H1 (cell line): ENCODE measurements around the gene CPA2. TPM values are rescaled to one million over a fixed set of nuclear protein-coding genes. Genes with fewer than 3 reads are reported as not detected.

Experiments used
- CTCF ChIP-seq, 3 experiments: IDR thresholded peaks; 1 replicate in 2 of 3; 2 replicates in 1 of 3; pipeline versions ENCODE4 v1.5.1 to v1.6.1; 2011; ENCODE audit warnings: low read length in 3 of 3, mild to moderate bottlenecking in 3 of 3, inconsistent platforms in 2 of 3, low read depth in 1 of 3, moderate library complexity in 1 of 3; ENCODE audit not compliant: insufficient read depth in 1 of 3; ENCODE audit errors: control extremely low read depth in 1 of 3
- polyA plus RNA-seq, 7 experiments: library from polyadenylated mRNA; depleted of rRNA in 3 of 7; stranded (reverse) in 5 of 7; unstranded in 2 of 7; fragments of >200 nt in 5 of 7; fragments of 200-250 nt in 2 of 7; gene quantifications; 1 replicate in 5 of 7; 2 replicates in 1 of 7; 4 replicates in 1 of 7; pipeline versions ENCODE4 v1.2.1 to v1.2.3, GENCODE V29; 2011 to 2013; ENCODE audit warnings: missing spikeins in 2 of 7, mixed read lengths in 2 of 7
- total RNA-seq: library from RNA; stranded (reverse); fragmentation: NEBNext Ultra II Directional; extraction: Animal tissue kit (Norgen Biotek cat#: 25700); gene quantifications from 2 replicates; pipeline ENCODE4 v1.2.1, GENCODE V29; 2021

The CPA2 gene
- total and polyA plus RNA-seq, 2 of the 8 experiments (the other 6 are each of a cell fraction or from before 2014, with no cell fraction given), result 0.21 TPM; not detected in 1

DNA sequence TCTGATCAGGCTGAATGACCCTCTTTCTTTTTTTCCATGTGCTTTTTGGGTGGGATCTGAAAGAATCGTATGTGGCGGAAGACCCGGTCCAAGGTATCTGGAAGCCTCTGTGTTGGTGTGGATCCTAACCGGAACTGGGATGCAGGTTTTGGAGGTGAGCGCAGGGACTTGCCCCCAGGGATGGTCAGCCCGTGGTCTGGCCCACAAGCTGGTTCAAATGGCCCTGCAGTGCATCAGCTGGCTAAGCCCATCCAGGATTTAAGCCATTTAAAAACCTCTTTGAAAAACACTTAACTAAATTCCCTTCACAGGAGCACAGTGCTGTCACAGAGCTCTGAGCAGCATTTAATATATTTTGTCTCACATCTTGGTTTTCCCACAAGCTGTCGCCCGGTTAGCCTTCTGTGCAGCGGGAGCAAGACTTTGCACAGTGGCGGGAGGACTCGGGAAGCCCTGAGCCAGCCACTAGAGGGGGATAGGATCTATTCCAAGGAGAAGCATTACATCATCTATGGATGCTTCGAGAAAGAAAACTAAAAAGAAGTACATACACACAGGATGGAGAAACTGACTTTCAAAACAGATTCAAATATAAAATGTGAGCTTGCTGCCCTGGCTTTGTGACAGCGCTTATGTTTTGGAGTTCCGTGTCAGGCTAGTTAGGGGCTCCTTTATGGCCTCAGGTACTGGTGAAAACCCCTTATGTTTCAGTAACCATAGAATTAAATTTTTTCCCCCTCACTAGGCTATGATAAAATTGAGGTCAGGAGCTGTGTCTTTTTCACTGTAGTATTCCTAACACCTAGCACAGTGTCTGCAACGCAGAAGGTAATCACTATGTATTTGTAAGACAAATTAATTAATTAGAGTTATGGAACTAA is 11.3 kb downstream of the CPA2 start (continued):
- peak; percentile 55 to 84 (median 67) for TF ChIP-seq CTCF (IDR thresholded peaks at IDR 0.05; ENCODE audit: control extremely low read depth in 1 of 3, insufficient read depth in 1 of 3, low read depth in 1 of 3, low read length in 3 of 3)
